HT1080 (cell line): Measurements from ENCODE around the gene MTREX. TPM values are rescaled to one million over a fixed set of nuclear protein-coding genes. Genes with fewer than 3 reads are reported as not detected.

Experiments
- DNase-seq: peaks from one replicate; pipeline ENCODE4 v3.0.0-alpha.2; 2015; ENCODE audit warnings: low read depth
- total RNA-seq: library from RNA; depleted of rRNA; stranded (reverse); fragments of >200 nt; shearing (Covaris generic); gene quantifications from 2 replicates; pipeline ENCODE4 v1.2.3, GENCODE V29; 2014

The MTREX gene
- total RNA-seq, 1 experiment from 2014 or later: 72.9 TPM

DNA sequence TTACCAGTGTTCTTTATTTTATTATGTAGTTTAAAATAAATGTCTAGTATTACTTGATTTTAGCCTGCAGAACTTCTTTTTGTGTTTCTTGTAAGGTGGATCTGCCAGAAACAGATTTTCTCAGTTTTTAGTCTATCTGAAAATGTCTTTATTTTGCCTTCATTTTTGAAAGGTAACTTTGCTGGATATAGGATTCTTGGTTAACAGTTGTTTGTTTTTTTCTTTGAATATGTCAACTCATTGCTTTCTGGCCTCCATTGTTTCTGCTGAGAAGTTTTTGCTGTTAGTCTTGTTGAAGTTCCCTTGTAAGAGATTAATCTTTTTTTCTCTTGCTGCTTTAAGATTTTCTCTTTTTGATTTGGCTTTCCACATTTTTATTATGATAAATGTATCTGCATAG is 75.5 kb downstream of the MTREX start:
- no peak for DNase-seq

GRCh38 chr5:55384072-55384471 is 76.3 kb downstream of the MTREX start:
- no peak for DNase-seq

- no peak for DNase-seq
Measured at GRCh38 chr5:55385227-55385626, 77.4 kb downstream of the MTREX start.

- no peak for DNase-seq
Measured at GRCh38 chr5:55385846-55386245, 78.1 kb downstream of the MTREX start.

DNA sequence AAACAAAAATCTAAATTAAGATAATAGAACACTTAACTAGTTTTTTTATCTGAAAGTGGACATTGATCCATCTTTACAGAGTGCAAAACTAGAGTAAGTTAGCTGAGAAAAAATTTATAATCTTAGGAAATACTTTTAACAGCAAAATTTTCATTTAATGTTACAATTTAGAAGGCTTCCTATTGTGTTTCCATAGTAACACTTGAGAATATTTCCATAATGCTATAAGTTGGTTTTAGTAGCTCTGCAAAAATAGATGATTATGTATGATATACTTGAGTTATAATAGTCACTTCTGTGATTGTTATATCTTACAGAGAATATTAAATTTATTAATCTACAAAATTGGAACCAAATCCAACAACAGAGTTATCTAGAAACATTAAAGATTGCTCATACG is 78.6 kb downstream of the MTREX start:
- DNase-seq: no peak

GRCh38 chr5:55387865-55388264 is 80.1 kb downstream of the MTREX start:
- DNase-seq: no peak

DNA sequence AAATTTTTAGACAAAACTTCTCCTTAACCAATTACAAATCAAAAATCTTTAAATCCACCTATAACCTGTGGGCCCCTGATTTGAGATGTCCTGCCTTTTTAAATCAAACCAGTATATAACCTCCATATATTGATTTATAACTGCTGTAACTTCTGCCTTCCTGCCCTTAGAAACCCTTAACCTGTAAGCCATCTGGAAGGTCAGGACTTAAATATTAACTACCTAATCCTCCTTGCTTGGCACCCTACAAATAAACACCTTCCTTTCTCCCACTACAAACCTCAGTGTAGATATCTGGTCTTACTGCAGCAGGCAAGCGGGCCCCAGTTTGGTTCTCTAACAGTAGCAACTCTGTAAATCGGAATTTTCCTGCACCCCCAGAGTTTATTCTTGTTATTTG is 83.9 kb downstream of the MTREX start:
- no peak for DNase-seq

- no peak for DNase-seq
Measured at GRCh38 chr5:55392669-55393068, 84.9 kb downstream of the MTREX start.

DNA sequence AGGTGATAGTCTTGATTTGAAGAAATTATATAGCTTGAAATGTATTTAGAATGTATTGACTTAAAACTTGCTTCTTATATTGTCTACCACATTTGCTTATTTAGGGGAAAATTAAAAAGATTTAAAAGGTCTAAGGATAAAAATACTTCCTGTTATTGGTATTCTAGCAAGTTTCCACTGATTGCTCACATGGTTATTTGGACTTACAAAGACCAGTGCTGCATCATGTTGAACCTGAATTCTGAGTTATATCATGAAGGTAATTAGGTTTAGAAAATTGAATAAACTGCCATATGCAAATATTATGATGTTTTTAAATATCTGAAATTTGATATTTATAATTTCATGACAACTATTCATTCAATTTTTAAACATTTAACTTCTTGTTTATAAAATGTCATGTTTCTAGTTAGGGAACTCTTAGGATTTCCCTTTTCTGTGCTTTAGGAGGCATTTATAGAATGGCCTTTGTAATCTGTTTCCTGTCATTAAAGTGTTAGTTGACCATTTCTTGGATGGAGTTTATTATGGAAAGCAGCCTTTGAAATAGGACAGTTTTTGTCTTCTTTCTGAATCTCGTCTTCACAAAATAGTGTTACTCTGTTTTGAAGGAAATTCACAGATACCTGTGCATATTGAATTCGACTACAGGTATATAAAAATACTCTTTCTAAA is 85.8 kb downstream of the MTREX start:
- no peak for DNase-seq

DNA sequence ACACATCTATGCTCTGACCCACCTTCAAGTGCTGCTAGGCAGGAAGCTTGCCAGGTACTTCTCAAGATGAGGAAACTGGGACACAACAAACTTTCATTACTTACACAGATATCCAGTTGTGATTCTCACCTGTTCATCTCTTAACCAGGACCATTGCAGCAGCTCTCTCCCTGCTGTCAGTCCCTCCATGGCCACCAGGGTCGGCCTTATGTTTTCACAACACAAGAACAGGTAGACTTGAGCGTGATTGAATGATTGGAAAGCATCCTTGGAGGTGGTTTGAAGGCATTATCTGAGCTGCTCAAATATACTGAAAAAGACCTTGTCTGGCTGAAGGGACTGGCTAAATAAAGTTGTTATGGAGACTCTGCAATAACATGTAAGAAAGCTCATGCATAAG is 94.4 kb downstream of the MTREX start:
- no peak for DNase-seq

DNA sequence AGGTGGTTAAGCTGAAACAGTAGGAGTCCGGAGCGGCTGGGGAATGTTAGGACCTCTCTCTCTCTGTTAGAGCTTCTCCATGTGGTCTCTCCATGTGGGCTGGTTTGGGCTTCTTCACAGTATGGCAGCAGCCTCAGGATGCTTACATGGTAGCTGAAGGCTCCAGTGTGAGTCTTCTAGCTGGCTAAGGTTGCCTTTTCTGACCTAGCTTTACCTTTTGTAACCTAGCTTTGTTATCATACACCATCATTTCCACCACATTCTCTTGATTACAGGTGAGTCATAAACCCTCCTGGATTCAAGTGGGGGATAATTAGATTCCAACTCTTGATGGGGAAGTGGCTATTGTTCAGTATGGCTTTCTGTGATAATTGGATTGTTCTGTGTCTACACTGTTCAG is 98.5 kb downstream of the MTREX start:
- DNase-seq: no peak

- DNase-seq: no peak
Measured at GRCh38 chr5:55407059-55407684, 99.4 kb downstream of the MTREX start.

- DNase-seq: no peak
Measured at GRCh38 chr5:55407984-55408383, 100.2 kb downstream of the MTREX start.

- DNase-seq: no peak
Measured at GRCh38 chr5:55409775-55410174, 102.0 kb downstream of the MTREX start.

GRCh38 chr5:55410845-55411244 is 103.1 kb downstream of the MTREX start:
- no peak for DNase-seq

DNA sequence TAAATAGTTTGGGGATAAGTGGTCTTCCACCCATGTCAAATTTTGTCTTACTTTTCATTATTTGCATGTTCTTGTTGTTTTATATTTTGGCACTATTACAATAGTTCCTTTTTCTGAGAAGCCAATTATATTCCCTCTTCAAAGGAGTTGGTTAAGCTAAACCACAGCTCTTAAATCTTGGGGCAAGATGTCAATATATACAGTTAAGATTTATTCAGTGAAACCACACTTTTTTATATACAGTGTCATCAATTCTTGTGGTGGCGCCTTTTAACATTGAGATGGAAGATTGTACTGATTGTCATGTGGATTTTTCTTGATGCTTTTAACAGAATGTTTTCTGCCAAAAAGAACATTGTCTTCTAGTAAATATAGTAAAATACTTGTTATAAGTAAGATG is 104.1 kb downstream of the MTREX start:
- DNase-seq: no peak

- DNase-seq: no peak
Measured at GRCh38 chr5:55413644-55414043, 105.9 kb downstream of the MTREX start.

- DNase-seq: no peak
Measured at GRCh38 chr5:55415071-55415470, 107.3 kb downstream of the MTREX start.

DNA sequence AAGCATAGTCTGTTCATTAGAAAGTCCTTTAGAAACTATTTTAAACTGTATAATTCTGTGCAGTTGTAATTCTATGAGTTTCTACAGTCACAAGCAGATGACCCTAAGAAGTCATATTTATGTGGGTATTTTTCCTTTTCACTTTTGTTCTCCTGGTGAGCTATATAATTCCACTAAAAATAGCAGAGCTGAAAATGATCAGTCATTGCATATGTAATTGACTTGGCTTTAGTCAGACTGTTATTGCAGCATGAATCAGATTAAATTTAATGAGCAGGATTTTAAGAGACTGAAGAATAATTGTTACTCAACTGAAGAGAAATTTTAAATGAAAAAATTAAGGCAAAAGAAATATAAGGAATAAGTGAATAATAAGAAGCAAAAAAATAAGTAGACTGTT is 108.5 kb downstream of the MTREX start:
- no peak for DNase-seq

- no peak for DNase-seq
Measured at GRCh38 chr5:55418994-55419968, 111.5 kb downstream of the MTREX start.

DNA sequence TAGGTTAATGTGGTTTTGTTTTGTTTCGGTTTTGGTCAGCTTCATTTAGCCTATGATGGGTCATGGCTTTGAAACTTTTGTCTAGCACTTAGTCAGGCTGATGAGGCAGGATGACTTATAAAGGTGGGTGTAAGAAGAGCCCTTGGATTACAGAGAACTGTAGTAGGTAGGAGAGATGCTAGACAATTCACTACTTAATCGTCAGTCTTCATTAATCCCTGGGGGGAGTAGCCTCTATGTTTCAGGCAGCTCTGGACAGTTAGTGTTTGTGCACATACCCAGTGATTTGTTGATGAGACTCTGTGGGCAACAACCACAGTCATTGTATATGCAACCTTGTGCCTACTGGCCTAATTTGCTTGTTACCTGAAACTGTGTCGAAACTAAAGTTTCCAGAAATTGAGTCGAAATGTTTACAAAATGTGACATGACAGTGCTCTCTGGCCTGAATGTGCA is 113.3 kb downstream of the MTREX start:
- no peak for DNase-seq

- DNase-seq: no peak
Measured at GRCh38 chr5:55426455-55426854, 118.7 kb downstream of the MTREX start.
